22Rv1 (cell line): Measurements from ENCODE around the gene YPEL5.

Experiments
- ZFX ChIP-seq: fragments of 450-650 bp; IDR thresholded peaks from 2 replicates; pipeline ENCODE4 v1.6.1; 2017; ENCODE audit warnings: antibody characterized with exemption, borderline replicate concordance
- TF ChIP-seq, protein P1 (sequence below): fragments of 450-650 bp; IDR thresholded peaks from 2 replicates; pipeline ENCODE4 v1.5.1; 2017; ENCODE audit warnings: mild to moderate bottlenecking

DNA sequence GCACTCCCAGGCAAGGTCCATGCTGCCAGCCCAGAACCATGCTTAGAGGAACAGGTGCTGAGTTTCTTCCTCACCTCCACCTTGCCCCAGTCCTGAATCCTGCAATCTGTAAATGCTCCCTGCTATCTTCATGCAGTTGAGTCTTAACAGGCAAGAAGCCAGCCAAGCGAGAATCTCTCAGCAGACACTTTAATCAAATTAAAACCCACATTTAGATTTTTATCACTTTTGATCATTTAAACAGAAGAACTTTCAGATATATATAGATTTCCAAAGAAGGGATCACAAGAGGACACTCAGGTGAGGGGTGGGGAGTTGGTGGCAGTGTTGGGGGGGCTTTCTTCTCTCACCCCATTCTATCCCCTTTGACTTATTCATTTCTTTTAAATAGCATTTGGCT is 58.6 kb downstream of the YPEL5 start:
- TF ChIP-seq, protein P1, sequence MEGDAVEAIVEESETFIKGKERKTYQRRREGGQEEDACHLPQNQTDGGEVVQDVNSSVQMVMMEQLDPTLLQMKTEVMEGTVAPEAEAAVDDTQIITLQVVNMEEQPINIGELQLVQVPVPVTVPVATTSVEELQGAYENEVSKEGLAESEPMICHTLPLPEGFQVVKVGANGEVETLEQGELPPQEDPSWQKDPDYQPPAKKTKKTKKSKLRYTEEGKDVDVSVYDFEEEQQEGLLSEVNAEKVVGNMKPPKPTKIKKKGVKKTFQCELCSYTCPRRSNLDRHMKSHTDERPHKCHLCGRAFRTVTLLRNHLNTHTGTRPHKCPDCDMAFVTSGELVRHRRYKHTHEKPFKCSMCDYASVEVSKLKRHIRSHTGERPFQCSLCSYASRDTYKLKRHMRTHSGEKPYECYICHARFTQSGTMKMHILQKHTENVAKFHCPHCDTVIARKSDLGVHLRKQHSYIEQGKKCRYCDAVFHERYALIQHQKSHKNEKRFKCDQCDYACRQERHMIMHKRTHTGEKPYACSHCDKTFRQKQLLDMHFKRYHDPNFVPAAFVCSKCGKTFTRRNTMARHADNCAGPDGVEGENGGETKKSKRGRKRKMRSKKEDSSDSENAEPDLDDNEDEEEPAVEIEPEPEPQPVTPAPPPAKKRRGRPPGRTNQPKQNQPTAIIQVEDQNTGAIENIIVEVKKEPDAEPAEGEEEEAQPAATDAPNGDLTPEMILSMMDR: no peak
- TF ChIP-seq ZFX: no peak
